Fibroblast of lung (primary cell): Measurements from ENCODE around the gene CFAP299. TPM values are rescaled to one million over a fixed set of nuclear protein-coding genes. Genes with fewer than 3 reads are reported as not detected.

Experiments
- DNase-seq, 2 donors: peaks; one replicate each; pipeline versions ENCODE4 v3.0.0 to v3.0.0-alpha.2; 2010; ENCODE audit warnings: low read depth in 2 of 2
- H2AFZ ChIP-seq: 2 replicates; pipeline ENCODE4 v1.5.1; 2012; ENCODE audit warnings: low read length, control low read depth, inconsistent platforms
- H3K27ac ChIP-seq: 2 replicates; pipeline ENCODE4 v1.5.1; 2011; ENCODE audit warnings: low read length, control low read depth; ENCODE audit not compliant: insufficient read depth
- H3K27me3 ChIP-seq: 2 replicates; pipeline ENCODE4 v1.5.1; 2011; ENCODE audit warnings: mild to moderate bottlenecking, low read length; ENCODE audit not compliant: control insufficient read depth, insufficient read depth
- H3K36me3 ChIP-seq: 2 replicates; pipeline ENCODE4 v1.5.1; 2011; ENCODE audit warnings: low read length; ENCODE audit not compliant: control insufficient read depth, insufficient read depth
- H3K4me1 ChIP-seq: 2 replicates; pipeline ENCODE4 v1.5.1; 2011; ENCODE audit warnings: low read length; ENCODE audit not compliant: control insufficient read depth, insufficient read depth; ENCODE audit errors: extremely low read depth
- H3K4me2 ChIP-seq: 2 replicates; pipeline ENCODE4 v1.5.1; 2011; ENCODE audit warnings: low read length, control low read depth; ENCODE audit not compliant: insufficient read depth; ENCODE audit errors: extremely low read depth
- H3K4me3 ChIP-seq, 4 experiments: fragments of 200-600 bp in 1 of 4; sonication (generic) in 1 of 4; replicated peaks in 1 of 4; 2 replicates each; pipeline ENCODE4 v1.5.1; 2011 to 2016; ENCODE audit warnings: low read length in 4 of 4, low read depth in 3 of 4, mild to moderate bottlenecking in 3 of 4, control low read depth in 2 of 4, inconsistent platforms in 1 of 4, mixed read lengths in 1 of 4; ENCODE audit not compliant: insufficient read depth in 1 of 4; ENCODE audit errors: control extremely low read depth in 1 of 4
- H3K79me2 ChIP-seq: 2 replicates; pipeline ENCODE4 v1.5.1; 2012; ENCODE audit warnings: mild to moderate bottlenecking, low read length, inconsistent platforms; ENCODE audit not compliant: control insufficient read depth, insufficient read depth
- H3K9ac ChIP-seq: 2 replicates; pipeline ENCODE4 v1.5.1; 2011; ENCODE audit warnings: mild to moderate bottlenecking, low read length, control low read depth; ENCODE audit not compliant: insufficient read depth
- H3K9me3 ChIP-seq: 2 replicates; pipeline ENCODE4 v1.5.1; 2012; ENCODE audit warnings: low read depth, low read length; ENCODE audit not compliant: control insufficient read depth, insufficient read depth
- H4K20me1 ChIP-seq: 2 replicates; pipeline ENCODE4 v1.5.1; 2011; ENCODE audit warnings: low read length; ENCODE audit not compliant: control insufficient read depth, insufficient read depth; ENCODE audit errors: extremely low read depth
- EZH2 ChIP-seq: IDR thresholded peaks from 2 replicates; pipeline ENCODE4 v1.5.1; 2012; ENCODE audit warnings: low read length, control low read depth, mild to moderate bottlenecking; ENCODE audit errors: missing control alignments
- polyA plus RNA-seq, 2 donors: library from polyadenylated mRNA; depleted of rRNA in 1 of 2; stranded (reverse) in 1 of 2; unstranded in 1 of 2; fragments of >200 nt; gene quantifications; 2 replicates each; pipeline ENCODE4 v1.2.1, GENCODE V29; 2011 to 2012; ENCODE audit warnings: missing spikeins in 1 of 2
- total RNA-seq: library from RNA; depleted of rRNA; stranded (reverse); fragments of >200 nt; gene quantifications from 2 replicates; pipeline ENCODE4 v1.2.1, GENCODE V29; 2014
- TF ChIP-seq, protein P1 (sequence below), 2 donors: IDR thresholded peaks in 1 of 2; conservative IDR thresholded peaks in 1 of 2; 1 replicate in 1 of 2; 2 replicates in 1 of 2; pipeline ENCODE4 v1.5.1; 2011 to 2012; ENCODE audit warnings: low read length in 2 of 2, control low read depth in 1 of 2, inconsistent platforms in 1 of 2, low read depth in 1 of 2, mild to moderate bottlenecking in 1 of 2

Gene CFAP299
- total and polyA plus RNA-seq, 2 donors (not counting 1 experiment from before 2014, with no cell fraction given): 0.79 to 16.2 TPM

DNA sequence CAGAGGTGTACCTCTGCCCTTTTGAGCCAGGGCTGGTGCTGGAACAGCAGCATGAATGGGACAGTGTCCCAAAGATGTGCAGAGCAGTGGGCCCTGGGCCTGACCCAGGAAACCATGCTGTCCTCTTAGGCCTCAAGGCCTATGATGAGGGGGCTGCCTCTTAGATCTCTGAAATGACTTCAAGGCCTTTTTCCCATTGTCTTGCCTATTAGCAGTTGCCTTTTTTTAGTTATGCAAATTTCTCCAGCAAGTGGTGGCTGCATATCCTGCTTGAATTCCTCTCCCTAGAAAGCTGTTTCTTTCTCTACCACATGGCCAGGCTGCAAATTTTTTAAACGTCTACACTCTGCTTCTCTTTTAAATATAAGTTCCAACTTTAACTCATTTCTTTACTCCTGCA lies 160.3 kb downstream of the CFAP299 start:
- no peaks in the 10 kb centered on the region for H3K27me3 ChIP-seq
- no peak for DNase-seq

DNA sequence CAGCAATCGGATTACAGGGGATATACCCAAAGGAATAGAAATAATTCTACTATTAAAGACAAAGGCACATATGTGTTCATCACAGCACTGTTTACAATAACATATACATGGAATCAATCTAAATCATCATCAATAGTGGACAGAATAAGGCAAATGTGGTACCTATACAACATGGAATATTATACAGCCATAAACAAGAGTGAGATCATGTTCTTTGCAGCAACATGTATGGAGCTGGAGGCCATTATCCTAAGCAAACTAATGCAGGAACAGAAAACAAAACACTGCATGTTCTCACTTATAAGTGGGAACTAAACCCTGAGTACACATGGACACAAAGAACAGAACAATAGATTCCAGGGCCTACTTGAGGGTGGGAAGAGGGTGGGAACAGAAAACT lies 163.2 kb downstream of the CFAP299 start:
- Histone ChIP-seq H3K79me2 (no peaks in the 10 kb centered on the region), H3K27me3 (no peaks in the 10 kb centered on the region), H3K36me3 (no peaks in the 10 kb centered on the region), H3K9me3 (no peaks in the 10 kb centered on the region), H3K4me2 (no peak overlapping the region), H4K20me1 (no peaks in the 10 kb centered on the region), H3K4me3 (no peak overlapping the region), H3K9ac (no peak overlapping the region), H2AFZ (no peak overlapping the region), H3K4me1 (no peaks in the 10 kb centered on the region), H3K27ac (no peak overlapping the region)
- DNase-seq: no peak
- TF ChIP-seq EZH2: no peak
- TF ChIP-seq, protein P1, sequence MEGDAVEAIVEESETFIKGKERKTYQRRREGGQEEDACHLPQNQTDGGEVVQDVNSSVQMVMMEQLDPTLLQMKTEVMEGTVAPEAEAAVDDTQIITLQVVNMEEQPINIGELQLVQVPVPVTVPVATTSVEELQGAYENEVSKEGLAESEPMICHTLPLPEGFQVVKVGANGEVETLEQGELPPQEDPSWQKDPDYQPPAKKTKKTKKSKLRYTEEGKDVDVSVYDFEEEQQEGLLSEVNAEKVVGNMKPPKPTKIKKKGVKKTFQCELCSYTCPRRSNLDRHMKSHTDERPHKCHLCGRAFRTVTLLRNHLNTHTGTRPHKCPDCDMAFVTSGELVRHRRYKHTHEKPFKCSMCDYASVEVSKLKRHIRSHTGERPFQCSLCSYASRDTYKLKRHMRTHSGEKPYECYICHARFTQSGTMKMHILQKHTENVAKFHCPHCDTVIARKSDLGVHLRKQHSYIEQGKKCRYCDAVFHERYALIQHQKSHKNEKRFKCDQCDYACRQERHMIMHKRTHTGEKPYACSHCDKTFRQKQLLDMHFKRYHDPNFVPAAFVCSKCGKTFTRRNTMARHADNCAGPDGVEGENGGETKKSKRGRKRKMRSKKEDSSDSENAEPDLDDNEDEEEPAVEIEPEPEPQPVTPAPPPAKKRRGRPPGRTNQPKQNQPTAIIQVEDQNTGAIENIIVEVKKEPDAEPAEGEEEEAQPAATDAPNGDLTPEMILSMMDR (conservative IDR thresholded peaks at IDR 0.05 in 1 of 2, IDR thresholded peaks at IDR 0.05 in 1 of 2; ENCODE audit: low read depth in 1 of 2, low read length in 2 of 2): no peak

More for the DNA sequence above, 160.3 kb downstream of the CFAP299 start:
- Histone ChIP-seq H3K4me1 (no peaks in the 10 kb centered on the region), H3K9me3 (no peaks in the 10 kb centered on the region), H2AFZ (no peak overlapping the region), H3K36me3 (no peaks in the 10 kb centered on the region), H3K4me3 (no peak overlapping the region), H4K20me1 (no peaks in the 10 kb centered on the region), H3K4me2 (no peak overlapping the region), H3K27ac (no peak overlapping the region), H3K79me2 (no peaks in the 10 kb centered on the region), H3K9ac (no peak overlapping the region)
- TF ChIP-seq, protein P1 (conservative IDR thresholded peaks at IDR 0.05 in 1 of 2, IDR thresholded peaks at IDR 0.05 in 1 of 2; ENCODE audit: low read depth in 1 of 2, low read length in 2 of 2): no peak
- TF ChIP-seq EZH2: no peak

DNA sequence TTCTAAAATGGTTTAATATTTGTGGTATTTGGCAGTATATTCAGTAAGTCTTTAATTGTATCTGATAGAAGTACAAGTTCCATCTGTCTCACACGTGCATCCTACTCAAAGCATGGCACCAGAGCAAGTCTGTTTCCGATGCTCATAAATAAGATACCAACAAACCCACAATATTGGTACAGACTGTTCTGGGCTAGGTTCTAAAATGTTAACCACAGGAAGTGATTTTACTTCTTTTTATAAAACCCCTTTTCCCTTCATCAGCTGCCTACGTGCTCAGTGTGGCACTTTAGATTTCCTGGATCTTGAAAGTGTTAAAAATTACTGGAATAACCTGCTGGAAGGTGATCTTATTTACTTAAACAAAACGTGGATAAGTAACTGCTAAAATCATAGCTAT lies 165.1 kb downstream of the CFAP299 start:
- DNase-seq: peak in 1 of 2 donors; percentile 8
- no peak overlapping the region for H3K4me2 ChIP-seq
- no peaks in the 10 kb centered on the region for H3K36me3 ChIP-seq
- TF ChIP-seq, protein P1 (conservative IDR thresholded peaks at IDR 0.05 in 1 of 2, IDR thresholded peaks at IDR 0.05 in 1 of 2; ENCODE audit: low read depth in 1 of 2, low read length in 2 of 2): no peak
- no peak for TF ChIP-seq EZH2
- no peak overlapping the region for H2AFZ ChIP-seq
- no peak overlapping the region for H3K9ac ChIP-seq
- no peak overlapping the region for H3K27ac ChIP-seq
- H3K4me3 ChIP-seq: no peak overlapping the region
- no peaks in the 10 kb centered on the region for H3K4me1 ChIP-seq
- no peaks in the 10 kb centered on the region for H3K27me3 ChIP-seq
- H3K9me3 ChIP-seq: no peaks in the 10 kb centered on the region
- H3K79me2 ChIP-seq: no peaks in the 10 kb centered on the region
- H4K20me1 ChIP-seq: no peaks in the 10 kb centered on the region
